Endodermal cell (in vitro differentiated cells): ENCODE data around the gene PECR. TPM values are rescaled to one million over a fixed set of nuclear protein-coding genes. Genes with fewer than 3 reads are reported as not detected.

Experiments used
- DNase-seq: peaks from one replicate; pipeline ENCODE4 v3.0.0-alpha.2; 2017
- H3K27ac ChIP-seq: 2 replicates; pipeline ENCODE4 v1.5.1; 2013; ENCODE audit warnings: mild to moderate bottlenecking, low read depth, low read length, moderate library complexity
- H3K27me3 ChIP-seq: 2 replicates; pipeline ENCODE4 v1.6.1; 2013; ENCODE audit warnings: mild to moderate bottlenecking, low read length, moderate library complexity; ENCODE audit not compliant: insufficient read depth, control insufficient read depth, poor library complexity, severe bottlenecking
- H3K36me3 ChIP-seq: 2 replicates; pipeline ENCODE4 v1.7.0; 2013; ENCODE audit warnings: mild to moderate bottlenecking, low read length, moderate library complexity; ENCODE audit not compliant: control insufficient read depth, insufficient read depth
- H3K4me1 ChIP-seq: one replicate; pipeline ENCODE4 v1.7.0; 2013; ENCODE audit warnings: low read length; ENCODE audit not compliant: control insufficient read depth, insufficient read depth
- H3K4me3 ChIP-seq: 2 replicates; pipeline ENCODE4 v1.5.1; 2013; ENCODE audit warnings: mild to moderate bottlenecking, low read length, moderate library complexity
- H3K9ac ChIP-seq: 2 replicates; pipeline ENCODE4 v1.6.1; 2013; ENCODE audit warnings: mild to moderate bottlenecking, low read length, moderate library complexity; ENCODE audit not compliant: poor library complexity, severe bottlenecking; ENCODE audit errors: extremely low read depth
- H3K9me3 ChIP-seq: 2 replicates; pipeline ENCODE4 v1.6.1; 2013; ENCODE audit warnings: mild to moderate bottlenecking, low read length, moderate library complexity; ENCODE audit not compliant: control insufficient read depth
- H3K27ac Mint-ChIP-seq: 2 replicates; pipeline ENCODE4 v1.8.0; 2020; ENCODE audit warnings: mixed read lengths
- H3K27me3 Mint-ChIP-seq: 2 replicates; pipeline ENCODE4 v1.8.0; 2021; ENCODE audit warnings: mild to moderate bottlenecking, mixed read lengths; ENCODE audit not compliant: insufficient read depth
- H3K36me3 Mint-ChIP-seq: 2 replicates; pipeline ENCODE4 v1.8.0; 2020; ENCODE audit warnings: low read depth, mixed read lengths
- H3K4me1 Mint-ChIP-seq: 2 replicates; pipeline ENCODE4 v1.8.0; 2020; ENCODE audit warnings: mixed read lengths
- H3K4me3 Mint-ChIP-seq: 2 replicates; pipeline ENCODE4 v1.8.0; 2020; ENCODE audit warnings: mild to moderate bottlenecking, moderate library complexity, mixed read lengths
- H3K9me3 Mint-ChIP-seq: 2 replicates; pipeline ENCODE4 v1.8.0; 2020; ENCODE audit warnings: mild to moderate bottlenecking, mixed read lengths
- WGBS, 2 experiments: methylation state at CpG; one replicate each; pipeline versions ENCODE4 v1.1.5 to v1.1.7; 2013; ENCODE audit warnings: missing lambda C conversion rate in 2 of 2, mixed read lengths in 1 of 2; ENCODE audit not compliant: insufficient coverage in 1 of 2, insufficient read length in 1 of 2; 5-methylcytosine and 5-hydroxymethylcytosine counted together
- total RNA-seq, 2 donors: library from RNA; stranded (reverse); fragmentation: NEBNext Ultra II Directional in 1 of 2; extraction: Animal tissue kit (Norgen Biotek cat#: 25700) in 1 of 2; gene quantifications; 2 replicates in 1 of 2; 3 replicates in 1 of 2; pipeline ENCODE4 v1.2.1, GENCODE V29; 2021
- TF ChIP-seq, protein P1 (sequence below): fragments of 200-600 bp; sonication (generic); conservative IDR thresholded peaks from 2 replicates; pipeline ENCODE4 v1.5.0; 2021; ENCODE audit warnings: antibody characterized with exemption, mild to moderate bottlenecking

Gene PECR
- total RNA-seq, 2 donors from 2014 or later = 12.5 to 17.0 TPM

DNA sequence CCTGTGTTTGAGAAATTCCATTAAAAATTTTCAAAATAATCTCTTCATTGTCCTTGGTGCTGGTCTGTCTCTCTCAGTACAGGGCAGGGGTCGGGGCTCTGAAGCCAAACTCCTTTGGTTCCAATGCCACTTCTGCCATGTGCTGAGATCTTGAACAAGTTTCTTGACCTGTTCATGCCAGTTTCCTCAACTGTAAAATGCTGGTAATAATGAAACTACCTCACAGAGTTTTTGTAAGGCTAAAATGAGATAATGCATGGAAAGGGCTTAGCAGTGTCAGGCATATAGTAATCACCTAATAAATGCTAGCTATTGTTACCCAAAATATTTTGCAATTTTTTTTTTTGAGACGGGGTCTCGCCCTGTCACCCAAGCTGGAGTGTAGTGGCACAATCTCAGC is 51.4 kb downstream of the PECR start:
- no peaks in the 10 kb centered on the region for H3K4me1 ChIP-seq
- TF ChIP-seq, protein P1, sequence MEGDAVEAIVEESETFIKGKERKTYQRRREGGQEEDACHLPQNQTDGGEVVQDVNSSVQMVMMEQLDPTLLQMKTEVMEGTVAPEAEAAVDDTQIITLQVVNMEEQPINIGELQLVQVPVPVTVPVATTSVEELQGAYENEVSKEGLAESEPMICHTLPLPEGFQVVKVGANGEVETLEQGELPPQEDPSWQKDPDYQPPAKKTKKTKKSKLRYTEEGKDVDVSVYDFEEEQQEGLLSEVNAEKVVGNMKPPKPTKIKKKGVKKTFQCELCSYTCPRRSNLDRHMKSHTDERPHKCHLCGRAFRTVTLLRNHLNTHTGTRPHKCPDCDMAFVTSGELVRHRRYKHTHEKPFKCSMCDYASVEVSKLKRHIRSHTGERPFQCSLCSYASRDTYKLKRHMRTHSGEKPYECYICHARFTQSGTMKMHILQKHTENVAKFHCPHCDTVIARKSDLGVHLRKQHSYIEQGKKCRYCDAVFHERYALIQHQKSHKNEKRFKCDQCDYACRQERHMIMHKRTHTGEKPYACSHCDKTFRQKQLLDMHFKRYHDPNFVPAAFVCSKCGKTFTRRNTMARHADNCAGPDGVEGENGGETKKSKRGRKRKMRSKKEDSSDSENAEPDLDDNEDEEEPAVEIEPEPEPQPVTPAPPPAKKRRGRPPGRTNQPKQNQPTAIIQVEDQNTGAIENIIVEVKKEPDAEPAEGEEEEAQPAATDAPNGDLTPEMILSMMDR = no peak
- WGBS, 2 experiments = 90 to 96% methylated on average over 3 of the region's 3 CpGs
- no peaks in the 10 kb centered on the region for H3K27me3 Mint-ChIP-seq
- no peak overlapping the region for H3K4me3 Mint-ChIP-seq
- H3K27ac ChIP-seq = no peak overlapping the region
- H3K9me3 Mint-ChIP-seq = no peaks in the 10 kb centered on the region
- H3K36me3 ChIP-seq = no peaks in the 10 kb centered on the region
- no peaks in the 10 kb centered on the region for H3K4me1 Mint-ChIP-seq
- H3K9me3 ChIP-seq = no peaks in the 10 kb centered on the region
- no peak overlapping the region for H3K9ac ChIP-seq
- no peak overlapping the region for H3K27ac Mint-ChIP-seq
- no peaks in the 10 kb centered on the region for H3K27me3 ChIP-seq
- H3K4me3 ChIP-seq = no peak overlapping the region
- no peak for DNase-seq
- peaks cover 6% of the 10 kb centered on the region for H3K36me3 Mint-ChIP-seq

- H3K9me3 ChIP-seq = no peaks in the 10 kb centered on the region
- Mint-ChIP-seq H3K9me3 (no peaks in the 10 kb centered on the region), H3K27ac (no peak overlapping the region), H3K27me3 (no peaks in the 10 kb centered on the region), H3K4me3 (no peak overlapping the region), H3K36me3 (peaks cover 6% of the 10 kb centered on the region), H3K4me1 (no peaks in the 10 kb centered on the region)
- H3K27me3 ChIP-seq = no peaks in the 10 kb centered on the region
- H3K36me3 ChIP-seq = no peaks in the 10 kb centered on the region
- TF ChIP-seq, protein P1 = no peak
- H3K27ac ChIP-seq = no peak overlapping the region
- WGBS, 2 experiments = 88 to 93% methylated on average over 6 to 7 of the region's 7 CpGs
- no peaks in the 10 kb centered on the region for H3K4me1 ChIP-seq
- H3K9ac ChIP-seq = no peak overlapping the region
- no peak for DNase-seq
- H3K4me3 ChIP-seq = no peak overlapping the region
These were observed 52.0 kb downstream of the PECR start for GRCh38 chr2:216029416-216030129.

- no peaks in the 10 kb centered on the region for H3K9me3 Mint-ChIP-seq
- WGBS, 2 experiments = 95 to 98% methylated on average over 5 to 7 of the region's 7 CpGs
- no peaks in the 10 kb centered on the region for H3K4me1 Mint-ChIP-seq
These were observed 56.8 kb downstream of the PECR start for GRCh38 chr2:216024779-216025336.

More at GRCh38 chr2:216024779-216025336, 56.8 kb downstream of the PECR start:
- H3K27me3 ChIP-seq = no peaks in the 10 kb centered on the region
- H3K9ac ChIP-seq = no peak overlapping the region
- TF ChIP-seq, protein P1 = no peak
- Mint-ChIP-seq H3K27me3 (no peaks in the 10 kb centered on the region), H3K36me3 (peaks cover 6% of the 10 kb centered on the region), H3K27ac (no peak overlapping the region), H3K4me3 (no peak overlapping the region)
- H3K4me1 ChIP-seq = no peaks in the 10 kb centered on the region
- no peaks in the 10 kb centered on the region for H3K9me3 ChIP-seq
- H3K36me3 ChIP-seq = no peaks in the 10 kb centered on the region
- no peak for DNase-seq
- no peak overlapping the region for H3K4me3 ChIP-seq
- H3K27ac ChIP-seq = no peak overlapping the region
